GM23338 (cell line): Measurements from ENCODE around the gene EPHB3. TPM values are rescaled to one million over a fixed set of nuclear protein-coding genes. Genes with fewer than 3 reads are reported as not detected.

Experiments
- ATAC-seq: fragments of 200-7000 bp; cut with Tn5 transposase; 3 replicates; pipeline ENCODE4 v1.9.1; 2020
- DNase-seq: peaks from one replicate; pipeline ENCODE4 v3.0.0-alpha.2; 2015; ENCODE audit warnings: low spot score
- H2AFZ ChIP-seq: fragments of 200-600 bp; sonication (generic); 2 replicates; pipeline ENCODE4 v1.8.0; 2016; ENCODE audit warnings: antibody characterized with exemption, mild to moderate bottlenecking, moderate library complexity
- H3F3A ChIP-seq: fragments of 200-600 bp; sonication (generic); replicated peaks from 2 replicates; pipeline ENCODE4 v1.8.0; 2017; ENCODE audit warnings: antibody characterized with exemption, mixed run types, low read depth
- H3K27ac ChIP-seq: fragments of 200-600 bp; sonication (generic); 2 replicates; pipeline ENCODE4 v1.6.1; 2016; ENCODE audit warnings: low read depth
- H3K27me3 ChIP-seq: fragments of 200-600 bp; sonication (generic); 2 replicates; pipeline ENCODE4 v1.8.0; 2016; ENCODE audit warnings: mild to moderate bottlenecking, mixed run types, moderate library complexity; ENCODE audit not compliant: insufficient read depth
- H3K36me3 ChIP-seq: fragments of 200-600 bp; sonication (generic); 2 replicates; pipeline ENCODE4 v1.8.0; 2016; ENCODE audit warnings: mild to moderate bottlenecking; ENCODE audit not compliant: insufficient read depth
- H3K4me1 ChIP-seq: fragments of 200-600 bp; sonication (generic); 2 replicates; pipeline ENCODE4 v1.8.0; 2016; ENCODE audit warnings: mild to moderate bottlenecking, moderate library complexity; ENCODE audit not compliant: insufficient read depth
- H3K4me2 ChIP-seq: fragments of 200-600 bp; sonication (generic); 2 replicates; pipeline ENCODE4 v1.7.1; 2017; ENCODE audit warnings: mixed run types
- H3K4me3 ChIP-seq: fragments of 200-600 bp; sonication (generic); 2 replicates; pipeline ENCODE4 v1.6.1; 2016; ENCODE audit warnings: mixed run types
- H3K79me2 ChIP-seq: fragments of 200-600 bp; sonication (generic); replicated peaks from 2 replicates; pipeline ENCODE4 v1.8.0; 2017; ENCODE audit warnings: mild to moderate bottlenecking; ENCODE audit not compliant: insufficient read depth
- H3K9me2 ChIP-seq: fragments of 200-600 bp; sonication (generic); 2 replicates; pipeline ENCODE4 v1.8.0; 2017; ENCODE audit not compliant: insufficient read depth
- H4K20me1 ChIP-seq: fragments of 200-600 bp; sonication (generic); replicated peaks from 2 replicates; pipeline ENCODE4 v1.8.0; 2017; ENCODE audit warnings: mild to moderate bottlenecking; ENCODE audit not compliant: insufficient read depth
- H3K27ac Mint-ChIP-seq: 2 replicates; pipeline ENCODE4 v1.8.0; 2020; ENCODE audit warnings: inconsistent platforms, mild to moderate bottlenecking, moderate library complexity, mixed read lengths
- H3K27me3 Mint-ChIP-seq: 3 replicates; pipeline ENCODE4 v1.8.0; 2022; ENCODE audit warnings: low read depth, mild to moderate bottlenecking, moderate library complexity, mixed read lengths, inconsistent platforms; ENCODE audit not compliant: insufficient read depth, poor library complexity
- H3K36me3 Mint-ChIP-seq: 3 replicates; pipeline ENCODE4 v1.8.0; 2021; ENCODE audit warnings: low read depth, mild to moderate bottlenecking, inconsistent platforms, moderate library complexity, mixed read lengths
- H3K4me1 Mint-ChIP-seq: 3 replicates; pipeline ENCODE4 v1.8.0; 2020; ENCODE audit warnings: mild to moderate bottlenecking, inconsistent platforms, mixed read lengths
- H3K4me3 Mint-ChIP-seq: 3 replicates; pipeline ENCODE4 v1.8.0; 2021; ENCODE audit warnings: moderate library complexity, mild to moderate bottlenecking, inconsistent platforms, mixed read lengths
- H3K9me3 Mint-ChIP-seq: 3 replicates; pipeline ENCODE4 v1.8.0; 2020; ENCODE audit warnings: moderate library complexity, mild to moderate bottlenecking, inconsistent platforms, mixed read lengths
- POLR2AphosphoS5 ChIP-seq: IDR thresholded peaks from 2 replicates; pipeline ENCODE4 v1.6.1; 2016; ENCODE audit warnings: antibody characterized with exemption, low read depth
- polyA plus RNA-seq: library from polyadenylated mRNA; unstranded; fragments of >200 nt; fragmentation: Nextera tagmentation; extraction: Ambion mirVana; gene quantifications from 2 replicates; pipeline ENCODE4 v1.2.1, GENCODE V29; 2016
- total RNA-seq: library from RNA; depleted of rRNA; stranded (reverse); fragments of >200 nt; shearing (Covaris generic); gene quantifications from 2 replicates; pipeline ENCODE4 v1.2.3, GENCODE V29; 2014
- TF ChIP-seq, protein P1 (sequence below): fragments of 250-450 bp; sonication (Bioruptor Pico); IDR thresholded peaks from 2 replicates; pipeline ENCODE4 v1.5.0; 2020; ENCODE audit warnings: mild to moderate bottlenecking, moderate library complexity
- TF ChIP-seq, protein P2 (sequence below), 2 experiments: fragments of 200-600 bp in 1 of 2; sonication (generic) in 1 of 2; conservative IDR thresholded peaks; 2 replicates each; pipeline versions ENCODE4 v1.5.1 to v1.6.1; 2016 to 2017; ENCODE audit warnings: antibody characterized with exemption in 2 of 2, low read depth in 2 of 2, mild to moderate bottlenecking in 2 of 2, moderate library complexity in 1 of 2

EPHB3 gene
- total and polyA plus RNA-seq, 2 experiments from 2014 or later, result 0.57 to 2.0 TPM

DNA sequence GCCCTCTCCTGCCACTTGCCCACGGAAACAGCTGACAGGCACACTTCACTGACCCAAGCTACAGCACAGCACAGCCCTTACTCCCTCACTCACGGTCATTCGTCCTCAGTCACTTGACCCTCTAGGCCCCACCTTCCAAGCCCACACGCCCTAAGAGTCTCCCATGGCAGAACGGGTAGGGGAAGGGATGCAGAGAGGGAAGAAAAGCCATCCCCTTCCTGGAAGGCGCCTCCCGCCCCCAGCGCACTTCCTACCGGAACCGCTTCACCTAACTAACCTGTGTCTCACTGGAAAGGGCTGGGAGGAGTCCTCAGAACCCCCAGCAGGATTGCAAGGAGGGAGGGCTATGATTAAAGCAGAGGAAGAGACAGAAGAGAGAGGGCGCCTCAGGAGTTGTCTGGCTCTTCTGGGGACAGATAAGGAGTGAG is 22.9 kb downstream of the EPHB3 start (continued):
- TF ChIP-seq, protein P1, sequence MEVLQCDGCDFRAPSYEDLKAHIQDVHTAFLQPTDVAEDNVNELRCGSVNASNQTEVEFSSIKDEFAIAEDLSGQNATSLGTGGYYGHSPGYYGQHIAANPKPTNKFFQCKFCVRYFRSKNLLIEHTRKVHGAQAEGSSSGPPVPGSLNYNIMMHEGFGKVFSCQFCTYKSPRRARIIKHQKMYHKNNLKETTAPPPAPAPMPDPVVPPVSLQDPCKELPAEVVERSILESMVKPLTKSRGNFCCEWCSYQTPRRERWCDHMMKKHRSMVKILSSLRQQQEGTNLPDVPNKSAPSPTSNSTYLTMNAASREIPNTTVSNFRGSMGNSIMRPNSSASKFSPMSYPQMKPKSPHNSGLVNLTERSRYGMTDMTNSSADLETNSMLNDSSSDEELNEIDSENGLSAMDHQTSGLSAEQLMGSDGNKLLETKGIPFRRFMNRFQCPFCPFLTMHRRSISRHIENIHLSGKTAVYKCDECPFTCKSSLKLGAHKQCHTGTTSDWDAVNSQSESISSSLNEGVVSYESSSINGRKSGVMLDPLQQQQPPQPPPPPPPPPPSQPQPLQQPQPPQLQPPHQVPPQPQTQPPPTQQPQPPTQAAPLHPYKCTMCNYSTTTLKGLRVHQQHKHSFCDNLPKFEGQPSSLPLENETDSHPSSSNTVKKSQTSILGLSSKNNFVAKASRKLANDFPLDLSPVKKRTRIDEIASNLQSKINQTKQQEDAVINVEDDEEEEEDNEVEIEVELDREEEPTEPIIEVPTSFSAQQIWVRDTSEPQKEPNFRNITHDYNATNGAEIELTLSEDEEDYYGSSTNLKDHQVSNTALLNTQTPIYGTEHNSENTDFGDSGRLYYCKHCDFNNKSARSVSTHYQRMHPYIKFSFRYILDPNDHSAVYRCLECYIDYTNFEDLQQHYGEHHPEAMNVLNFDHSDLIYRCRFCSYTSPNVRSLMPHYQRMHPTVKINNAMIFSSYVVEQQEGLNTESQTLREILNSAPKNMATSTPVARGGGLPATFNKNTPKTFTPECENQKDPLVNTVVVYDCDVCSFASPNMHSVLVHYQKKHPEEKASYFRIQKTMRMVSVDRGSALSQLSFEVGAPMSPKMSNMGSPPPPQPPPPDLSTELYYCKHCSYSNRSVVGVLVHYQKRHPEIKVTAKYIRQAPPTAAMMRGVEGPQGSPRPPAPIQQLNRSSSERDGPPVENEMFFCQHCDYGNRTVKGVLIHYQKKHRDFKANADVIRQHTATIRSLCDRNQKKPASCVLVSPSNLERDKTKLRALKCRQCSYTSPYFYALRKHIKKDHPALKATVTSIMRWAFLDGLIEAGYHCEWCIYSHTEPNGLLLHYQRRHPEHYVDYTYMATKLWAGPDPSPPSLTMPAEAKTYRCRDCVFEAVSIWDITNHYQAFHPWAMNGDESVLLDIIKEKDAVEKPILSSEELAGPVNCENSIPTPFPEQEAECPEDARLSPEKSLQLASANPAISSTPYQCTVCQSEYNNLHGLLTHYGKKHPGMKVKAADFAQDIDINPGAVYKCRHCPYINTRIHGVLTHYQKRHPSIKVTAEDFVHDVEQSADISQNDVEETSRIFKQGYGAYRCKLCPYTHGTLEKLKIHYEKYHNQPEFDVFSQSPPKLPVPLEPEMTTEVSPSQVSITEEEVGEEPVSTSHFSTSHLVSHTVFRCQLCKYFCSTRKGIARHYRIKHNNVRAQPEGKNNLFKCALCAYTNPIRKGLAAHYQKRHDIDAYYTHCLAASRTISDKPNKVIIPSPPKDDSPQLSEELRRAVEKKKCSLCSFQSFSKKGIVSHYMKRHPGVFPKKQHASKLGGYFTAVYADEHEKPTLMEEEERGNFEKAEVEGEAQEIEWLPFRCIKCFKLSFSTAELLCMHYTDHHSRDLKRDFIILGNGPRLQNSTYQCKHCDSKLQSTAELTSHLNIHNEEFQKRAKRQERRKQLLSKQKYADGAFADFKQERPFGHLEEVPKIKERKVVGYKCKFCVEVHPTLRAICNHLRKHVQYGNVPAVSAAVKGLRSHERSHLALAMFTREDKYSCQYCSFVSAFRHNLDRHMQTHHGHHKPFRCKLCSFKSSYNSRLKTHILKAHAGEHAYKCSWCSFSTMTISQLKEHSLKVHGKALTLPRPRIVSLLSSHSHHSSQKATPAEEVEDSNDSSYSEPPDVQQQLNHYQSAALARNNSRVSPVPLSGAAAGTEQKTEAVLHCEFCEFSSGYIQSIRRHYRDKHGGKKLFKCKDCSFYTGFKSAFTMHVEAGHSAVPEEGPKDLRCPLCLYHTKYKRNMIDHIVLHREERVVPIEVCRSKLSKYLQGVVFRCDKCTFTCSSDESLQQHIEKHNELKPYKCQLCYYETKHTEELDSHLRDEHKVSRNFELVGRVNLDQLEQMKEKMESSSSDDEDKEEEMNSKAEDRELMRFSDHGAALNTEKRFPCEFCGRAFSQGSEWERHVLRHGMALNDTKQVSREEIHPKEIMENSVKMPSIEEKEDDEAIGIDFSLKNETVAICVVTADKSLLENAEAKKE, result no peak
- no peak for TF ChIP-seq POLR2AphosphoS5

- no peak overlapping the region for H3K4me3 ChIP-seq
- TF ChIP-seq, protein P2, sequence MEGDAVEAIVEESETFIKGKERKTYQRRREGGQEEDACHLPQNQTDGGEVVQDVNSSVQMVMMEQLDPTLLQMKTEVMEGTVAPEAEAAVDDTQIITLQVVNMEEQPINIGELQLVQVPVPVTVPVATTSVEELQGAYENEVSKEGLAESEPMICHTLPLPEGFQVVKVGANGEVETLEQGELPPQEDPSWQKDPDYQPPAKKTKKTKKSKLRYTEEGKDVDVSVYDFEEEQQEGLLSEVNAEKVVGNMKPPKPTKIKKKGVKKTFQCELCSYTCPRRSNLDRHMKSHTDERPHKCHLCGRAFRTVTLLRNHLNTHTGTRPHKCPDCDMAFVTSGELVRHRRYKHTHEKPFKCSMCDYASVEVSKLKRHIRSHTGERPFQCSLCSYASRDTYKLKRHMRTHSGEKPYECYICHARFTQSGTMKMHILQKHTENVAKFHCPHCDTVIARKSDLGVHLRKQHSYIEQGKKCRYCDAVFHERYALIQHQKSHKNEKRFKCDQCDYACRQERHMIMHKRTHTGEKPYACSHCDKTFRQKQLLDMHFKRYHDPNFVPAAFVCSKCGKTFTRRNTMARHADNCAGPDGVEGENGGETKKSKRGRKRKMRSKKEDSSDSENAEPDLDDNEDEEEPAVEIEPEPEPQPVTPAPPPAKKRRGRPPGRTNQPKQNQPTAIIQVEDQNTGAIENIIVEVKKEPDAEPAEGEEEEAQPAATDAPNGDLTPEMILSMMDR (conservative IDR thresholded peaks at IDR 0.05; ENCODE audit: low read depth in 2 of 2), result no peak
- H3K27me3 ChIP-seq, result peaks cover 92% of the 10 kb centered on the region
- ATAC-seq, result no peak
- H3K36me3 ChIP-seq, result no peaks in the 10 kb centered on the region
- no peak overlapping the region for H3K27ac ChIP-seq
- Mint-ChIP-seq H3K4me3 (no peak overlapping the region), H3K36me3 (no peaks in the 10 kb centered on the region; the same call in 2 of the 3 replicates), H3K27ac (no peak overlapping the region), H3K4me1 (peaks cover 21% of the 10 kb centered on the region), H3K27me3 (peaks cover 25% of the 10 kb centered on the region), H3K9me3 (no peaks in the 10 kb centered on the region)
- no peak overlapping the region for H2AFZ ChIP-seq
- peaks cover 22% of the 10 kb centered on the region for H3K4me1 ChIP-seq
- no peak overlapping the region for H3K4me2 ChIP-seq
- no peaks in the 10 kb centered on the region for H3K79me2 ChIP-seq
- peaks cover 4% of the 10 kb centered on the region; the same call in 1 of the 2 replicates for H3F3A ChIP-seq
- DNase-seq, result no peak
- H3K9me2 ChIP-seq, result no peaks in the 10 kb centered on the region
- H4K20me1 ChIP-seq, result no peaks in the 10 kb centered on the region
These were observed 24.0 kb downstream of the EPHB3 start for GRCh38 chr3:184585545-184585944.
